Stimulated activated CD4-positive, alpha-beta T cell treated with anti-CD3 and anti-CD28 coated beads, TNF-alpha, amount 100 ng/mL, for 48 hours (primary cell): ENCODE results near the gene CCDC195.

ENCODE experiments used
- DNase-seq, 3 donors: peaks; one replicate each; pipeline ENCODE4 v3.0.0-alpha.2; 2020; ENCODE audit warnings: low read depth in 3 of 3

The CCDC195 gene

GRCh38 chr2:224716201-224716600 is at the start of gene CCDC195:
CCDC195 (minus strand) TSS chr2:224716365; CDS start chr2:224716365, 0 bp downstream.
- DNase-seq = no peak

- no peak for DNase-seq
Observed at GRCh38 chr2:224764565-224765236, 48.5 kb upstream of the CCDC195 start.

GRCh38 chr2:224757934-224758548 is 41.9 kb upstream of the CCDC195 start:
- DNase-seq = no peak

GRCh38 chr2:224753743-224754540 is 37.8 kb upstream of the CCDC195 start:
- DNase-seq = no peak

- no peak for DNase-seq
Observed at GRCh38 chr2:224751996-224752698, 36.0 kb upstream of the CCDC195 start.

- no peak for DNase-seq
Observed at GRCh38 chr2:224749136-224749535, 33.0 kb upstream of the CCDC195 start.

- no peak for DNase-seq
Observed at GRCh38 chr2:224747765-224748164, 31.6 kb upstream of the CCDC195 start.

GRCh38 chr2:224736227-224736626 is 20.1 kb upstream of the CCDC195 start:
- DNase-seq = no peak

GRCh38 chr2:224734949-224735348 is 18.8 kb upstream of the CCDC195 start:
- DNase-seq = no peak

GRCh38 chr2:224731665-224732064 is 15.5 kb upstream of the CCDC195 start:
- no peak for DNase-seq

GRCh38 chr2:224729435-224729834 is 13.3 kb upstream of the CCDC195 start:
- no peak for DNase-seq

- no peak for DNase-seq
Observed at GRCh38 chr2:224724331-224724730, 8.2 kb upstream of the CCDC195 start.

- DNase-seq = no peak
Observed at GRCh38 chr2:224723586-224724217, 7.5 kb upstream of the CCDC195 start.

GRCh38 chr2:224722770-224723169 is 6.6 kb upstream of the CCDC195 start:
- DNase-seq = no peak

GRCh38 chr2:224722250-224722649 is 6.1 kb upstream of the CCDC195 start:
- DNase-seq = no peak

GRCh38 chr2:224716921-224717320 is 756 bp upstream of the CCDC195 start:
- no peak for DNase-seq

- DNase-seq = no peak
Observed at GRCh38 chr2:224711859-224712665, 4.1 kb downstream of the CCDC195 start.

GRCh38 chr2:224711381-224711780 is 4.8 kb downstream of the CCDC195 start:
- DNase-seq = no peak

GRCh38 chr2:224709301-224709700 is 6.9 kb downstream of the CCDC195 start:
- no peak for DNase-seq

- no peak for DNase-seq
Observed at GRCh38 chr2:224694502-224694901, 21.7 kb downstream of the CCDC195 start.

GRCh38 chr2:224691563-224691962 is 24.6 kb downstream of the CCDC195 start:
- no peak for DNase-seq
